ENCODE results near the gene L3HYPDH.

GRCh38 chr14:59500732-59501131 lies 16.5 kb upstream of the L3HYPDH start:
- TF ChIP-seq CTCF (IDR thresholded peaks at IDR 0.05; ENCODE audit: insufficient read depth, low read depth, low read length) (no peak), EZH2 (IDR thresholded peaks at IDR 0.05; ENCODE audit: insufficient read depth, low read length) (no peak)
